Activated B cell treated with CpG ODN at 0.5 μM for 24 hours (primary cell): Measurements from ENCODE around the gene BHLHA9. TPM values are rescaled to one million over a fixed set of nuclear protein-coding genes. Genes with fewer than 3 reads are reported as not detected.

Experiments
- ATAC-seq: fragments of 200-7000 bp; cut with Tn5 transposase; one replicate; pipeline ENCODE4 v1.10.0; 2021; ENCODE audit warnings: low read depth, mild to moderate bottlenecking, moderate library complexity
- CTCF ChIA-PET: fragments of 350-600 bp; sonication (Branson Sonifier 250); formaldehyde crosslinking; loops from one replicate; lab custom pipeline; 2021; ENCODE audit warnings: antibody characterized with exemption; lab: Charles Lee
- POLR2A ChIA-PET: fragments of 350-600 bp; sonication (Branson Sonifier 250); formaldehyde crosslinking; loops from one replicate; lab custom pipeline; 2021; ENCODE audit warnings: antibody characterized with exemption; lab: Charles Lee
- DNase-seq: peaks from one replicate; pipeline ENCODE4 v3.0.0; 2022
- H3K27ac Mint-ChIP-seq: one replicate; pipeline ENCODE4 v1.8.0; 2020; ENCODE audit warnings: mixed read lengths
- H3K27me3 Mint-ChIP-seq: one replicate; pipeline ENCODE4 v1.8.0; 2021; ENCODE audit warnings: mixed read lengths
- H3K36me3 Mint-ChIP-seq: one replicate; pipeline ENCODE4 v1.8.0; 2021; ENCODE audit warnings: low read depth, mixed read lengths
- H3K4me1 Mint-ChIP-seq: one replicate; pipeline ENCODE4 v1.8.0; 2021; ENCODE audit warnings: mixed read lengths
- H3K4me3 Mint-ChIP-seq: one replicate; pipeline ENCODE4 v1.8.0; 2020; ENCODE audit warnings: mild to moderate bottlenecking, mixed read lengths
- H3K9me3 Mint-ChIP-seq: one replicate; pipeline ENCODE4 v1.8.0; 2020; ENCODE audit warnings: mixed read lengths
- CTCF ChIP-seq: fragments of 200-600 bp; IDR thresholded peaks from one replicate; pipeline ENCODE4 v1.8.0; 2022; ENCODE audit warnings: antibody characterized with exemption, mild to moderate bottlenecking
- intact Hi-C: fragments of 100-400 bp; cut with micrococcal nuclease; formaldehyde crosslinking; loops from one replicate; pipeline ENCODE4 v1.15.1; 2024
- total RNA-seq: library from RNA; stranded (reverse); gene quantifications from 2 replicates; pipeline ENCODE4 v1.2.3, GENCODE V29; 2022

Gene BHLHA9
- total RNA-seq, 1 donor from 2014 or later, result not detected

GRCh38 chr17:1251866-1252608 is 18.2 kb upstream of the BHLHA9 start:
- Mint-ChIP-seq H3K27ac (no peak overlapping the region), H3K4me3 (no peak overlapping the region), H3K9me3 (peaks cover 2% of the 10 kb centered on the region), H3K27me3 (peaks cover 14% of the 10 kb centered on the region), H3K4me1 (peaks cover 3% of the 10 kb centered on the region), H3K36me3 (no peaks in the 10 kb centered on the region)
- DNase-seq, result no peak
- POLR2A ChIA-PET, result no interaction called here
- CTCF ChIA-PET, result no interaction called here
- intact Hi-C loops, result no loop called here
- ATAC-seq, result no peak
- no peak for TF ChIP-seq CTCF

GRCh38 chr17:1255041-1255440 is 15.2 kb upstream of the BHLHA9 start:
- ChIA-PET CTCF (no interaction called here), POLR2A (no interaction called here)
- no peak for TF ChIP-seq CTCF
- H3K36me3 Mint-ChIP-seq, result no peaks in the 10 kb centered on the region
- H3K4me1 Mint-ChIP-seq, result peaks cover 13% of the 10 kb centered on the region
- H3K27me3 Mint-ChIP-seq, result peaks cover 19% of the 10 kb centered on the region
- no peak for DNase-seq
- no peak for ATAC-seq
- intact Hi-C loops, result no loop called here
- H3K9me3 Mint-ChIP-seq, result no peaks in the 10 kb centered on the region
- no peak overlapping the region for H3K27ac Mint-ChIP-seq
- no peak overlapping the region for H3K4me3 Mint-ChIP-seq

GRCh38 chr17:1256699-1257098 is 13.5 kb upstream of the BHLHA9 start:
- no peak overlapping the region for H3K27ac Mint-ChIP-seq
- peaks cover 19% of the 10 kb centered on the region for H3K4me1 Mint-ChIP-seq
- no peak for TF ChIP-seq CTCF
- ATAC-seq (no peak), DNase-seq (no peak)
- no peaks in the 10 kb centered on the region for H3K9me3 Mint-ChIP-seq
- intact Hi-C loops, result no loop called here
- H3K36me3 Mint-ChIP-seq, result no peaks in the 10 kb centered on the region
- no peak overlapping the region for H3K4me3 Mint-ChIP-seq
- ChIA-PET CTCF (no interaction called here), POLR2A (no interaction called here)
- H3K27me3 Mint-ChIP-seq, result peaks cover 19% of the 10 kb centered on the region

- Mint-ChIP-seq H3K27me3 (peaks cover 16% of the 10 kb centered on the region), H3K4me1 (peaks cover 16% of the 10 kb centered on the region), H3K27ac (no peak overlapping the region), H3K4me3 (peak overlapping the region; percentile 41), H3K9me3 (no peaks in the 10 kb centered on the region), H3K36me3 (no peaks in the 10 kb centered on the region)
- intact Hi-C loops, result no loop called here
- POLR2A ChIA-PET, result interaction anchor here (0.6 to 1.9 kb wide), 4 partner anchors 32 to 392 kb away, joined by 3 to 10 read pairs (median 4); partner anchors contain the start of gene INPP5K
- TF ChIP-seq CTCF, result no peak
- DNase-seq (no peak), ATAC-seq (no peak)
- CTCF ChIA-PET, result interaction anchor here (0.7 to 2.6 kb wide), 8 partner anchors 47 to 391 kb away, joined by 3 to 10 read pairs (median 4); partner anchors contain the start of gene INPP5K
Observed at GRCh38 chr17:1260086-1260769, 10.0 kb upstream of the BHLHA9 start.

GRCh38 chr17:1260770-1261161 is 9.5 kb upstream of the BHLHA9 start:
- POLR2A ChIA-PET, result interaction anchor here (0.6 to 1.9 kb wide), 2 partner anchors 32 to 392 kb away, joined by 4 to 10 read pairs; no protein-coding TSS in a partner anchor
- TF ChIP-seq CTCF, result no peak

More at GRCh38 chr17:1260770-1261161, 9.5 kb upstream of the BHLHA9 start:
- intact Hi-C loops, result no loop called here
- ATAC-seq, result no peak
- H3K4me3 Mint-ChIP-seq, result peak overlapping the region; percentile 41
- CTCF ChIA-PET, result interaction anchor here (1.4 to 2.6 kb wide), 4 partner anchors 48 to 273 kb away, joined by 3 to 10 read pairs (median 6); no protein-coding TSS in a partner anchor
- peaks cover 16% of the 10 kb centered on the region for H3K4me1 Mint-ChIP-seq
- H3K9me3 Mint-ChIP-seq, result no peaks in the 10 kb centered on the region
- peaks cover 12% of the 10 kb centered on the region for H3K27me3 Mint-ChIP-seq
- no peaks in the 10 kb centered on the region for H3K36me3 Mint-ChIP-seq
- no peak overlapping the region for H3K27ac Mint-ChIP-seq
- no peak for DNase-seq
